ENCODE data around the gene ZMYND8. TPM values are rescaled to one million over a fixed set of nuclear protein-coding genes. Genes with fewer than 3 reads are reported as not detected.

The ZMYND8 gene
- total and polyA plus RNA-seq, 2 of the 8 experiments (the other 6 are each of a cell fraction or from before 2014, with no cell fraction given), result 50.5 to 163 TPM

GRCh38 chr20:47325242-47325641, 31.3 kb downstream of the ZMYND8 start (continued):
- no peak for TF ChIP-seq ATF3 (IDR thresholded peaks at IDR 0.05; ENCODE audit: insufficient read depth, low read depth, low read length)

Measured in H1 (cell line).